ENCODE measurements around the gene PAQR3. TPM values are rescaled to one million over a fixed set of nuclear protein-coding genes. Genes with fewer than 3 reads are reported as not detected.

The PAQR3 gene
- total RNA-seq, 2 donors from 2014 or later = 13.1 to 16.4 TPM

GRCh38 chr4:78899302-78899701, 39.9 kb downstream of the PAQR3 start:
- Histone ChIP-seq H3K9ac (ENCODE audit: low read depth in 2 of 2, low read length in 2 of 2) (no peak overlapping the region), H3K27me3 (no peaks in the 10 kb centered on the region), H3K36me3 (no peaks in the 10 kb centered on the region), H3K9me3 (no peaks in the 10 kb centered on the region), H3K4me3 (no peak overlapping the region), H3K4me1 (peaks cover 3% of the 10 kb centered on the region), H3K27ac (no peak overlapping the region)
- DNase-seq = no peak
- intact Hi-C loops (cut with DNase I) = no loop called here
- no peak for TF ChIP-seq CTCF (IDR thresholded peaks at IDR 0.05)

GRCh38 chr4:78889955-78890354, 49.3 kb downstream of the PAQR3 start:
- H3K4me3 ChIP-seq = no peak overlapping the region
- no peaks in the 10 kb centered on the region for H3K27me3 ChIP-seq
- intact Hi-C loops (cut with DNase I) = no loop called here
- H3K4me1 ChIP-seq = no peaks in the 10 kb centered on the region
- no peak for DNase-seq
- H3K27ac ChIP-seq = no peak overlapping the region
- no peaks in the 10 kb centered on the region for H3K36me3 ChIP-seq
- TF ChIP-seq CTCF (IDR thresholded peaks at IDR 0.05) = no peak
- H3K9ac ChIP-seq (ENCODE audit: low read depth in 2 of 2, low read length in 2 of 2) = no peak overlapping the region
- H3K9me3 ChIP-seq = no peaks in the 10 kb centered on the region

GRCh38 chr4:78885598-78885997, 53.6 kb downstream of the PAQR3 start:
- Histone ChIP-seq H3K27me3 (no peaks in the 10 kb centered on the region), H3K9ac (ENCODE audit: low read depth in 2 of 2, low read length in 2 of 2) (no peak overlapping the region), H3K4me3 (no peak overlapping the region), H3K36me3 (no peaks in the 10 kb centered on the region), H3K9me3 (no peaks in the 10 kb centered on the region), H3K4me1 (no peaks in the 10 kb centered on the region), H3K27ac (no peak overlapping the region)
- no peak for TF ChIP-seq CTCF (IDR thresholded peaks at IDR 0.05)
- DNase-seq = no peak
- intact Hi-C loops (cut with DNase I) = no loop called here

DNA sequence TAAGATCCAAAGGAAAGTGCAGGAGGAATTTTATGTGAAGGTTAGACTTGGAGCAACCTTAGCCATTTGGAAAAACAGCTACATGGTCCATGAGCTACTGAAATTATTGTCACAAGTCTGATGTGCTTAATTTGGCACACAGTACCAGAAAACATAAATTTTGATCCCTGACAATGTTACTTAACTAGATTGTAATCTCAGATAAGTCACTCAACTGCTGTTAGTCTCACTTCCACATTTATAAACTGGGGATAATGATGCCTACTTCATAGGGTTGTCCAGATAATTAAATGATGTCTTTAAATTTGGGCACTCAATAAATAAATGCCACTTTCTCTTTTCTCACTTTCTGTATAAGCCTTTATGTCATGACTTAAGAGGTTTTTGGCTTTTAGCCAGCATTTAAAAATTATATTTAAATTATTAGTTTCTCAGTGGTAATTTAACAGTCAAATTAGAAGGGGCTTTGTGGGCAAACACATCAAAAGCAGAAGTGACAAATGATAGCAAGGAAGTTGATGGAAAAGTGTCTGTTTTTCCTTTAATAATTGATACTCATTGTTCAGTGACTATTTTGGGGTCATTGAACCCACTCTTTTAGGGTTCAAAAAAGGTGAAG, 58.3 kb downstream of the PAQR3 start:
- no peak for TF ChIP-seq CTCF (IDR thresholded peaks at IDR 0.05)
- H3K9ac ChIP-seq (ENCODE audit: low read depth in 2 of 2, low read length in 2 of 2) = no peak overlapping the region
- no peak for DNase-seq
- no peaks in the 10 kb centered on the region for H3K9me3 ChIP-seq
- H3K27me3 ChIP-seq = no peaks in the 10 kb centered on the region
- H3K4me3 ChIP-seq = no peak overlapping the region
- no peaks in the 10 kb centered on the region for H3K4me1 ChIP-seq
- H3K36me3 ChIP-seq = no peaks in the 10 kb centered on the region
- H3K27ac ChIP-seq = no peak overlapping the region
- intact Hi-C loops (cut with DNase I) = no loop called here

GRCh38 chr4:78878031-78878430, 61.2 kb downstream of the PAQR3 start:
- Histone ChIP-seq H3K27ac (no peak overlapping the region), H3K9me3 (no peaks in the 10 kb centered on the region), H3K9ac (ENCODE audit: low read depth in 2 of 2, low read length in 2 of 2) (no peak overlapping the region), H3K4me1 (no peaks in the 10 kb centered on the region), H3K27me3 (no peaks in the 10 kb centered on the region), H3K36me3 (no peaks in the 10 kb centered on the region), H3K4me3 (no peak overlapping the region)
- no peak for TF ChIP-seq CTCF (IDR thresholded peaks at IDR 0.05)
- no peak for DNase-seq
- intact Hi-C loops (cut with DNase I) = no loop called here

Measured in colonic mucosa (tissue), 4 donors.